Measurements from ENCODE around the gene CCDC88C.

DNA sequence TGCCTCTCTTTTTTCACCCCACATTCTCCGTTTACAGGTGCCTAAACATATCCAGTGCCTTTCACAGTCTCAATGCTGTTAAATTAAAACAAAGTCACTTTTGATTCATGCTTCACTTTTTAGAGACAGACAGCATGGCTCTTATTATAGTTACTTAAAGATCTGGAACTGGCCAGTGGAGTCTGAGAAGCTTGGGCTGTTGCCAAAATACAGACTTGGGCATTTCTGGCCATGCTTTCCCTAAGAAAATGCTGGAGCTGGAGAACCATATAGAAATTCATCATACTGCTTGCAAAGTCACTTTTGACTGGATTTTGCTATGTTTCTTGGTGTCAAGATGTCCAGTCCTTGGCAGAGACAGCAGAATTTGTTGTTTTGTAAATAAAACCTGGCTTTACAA, 161.0 kb downstream of the CCDC88C start:
- no peak for TF ChIP-seq EZH2 (IDR thresholded peaks at IDR 0.05; ENCODE audit: low read length, unreplicated experiment)
- TF ChIP-seq, protein P1, sequence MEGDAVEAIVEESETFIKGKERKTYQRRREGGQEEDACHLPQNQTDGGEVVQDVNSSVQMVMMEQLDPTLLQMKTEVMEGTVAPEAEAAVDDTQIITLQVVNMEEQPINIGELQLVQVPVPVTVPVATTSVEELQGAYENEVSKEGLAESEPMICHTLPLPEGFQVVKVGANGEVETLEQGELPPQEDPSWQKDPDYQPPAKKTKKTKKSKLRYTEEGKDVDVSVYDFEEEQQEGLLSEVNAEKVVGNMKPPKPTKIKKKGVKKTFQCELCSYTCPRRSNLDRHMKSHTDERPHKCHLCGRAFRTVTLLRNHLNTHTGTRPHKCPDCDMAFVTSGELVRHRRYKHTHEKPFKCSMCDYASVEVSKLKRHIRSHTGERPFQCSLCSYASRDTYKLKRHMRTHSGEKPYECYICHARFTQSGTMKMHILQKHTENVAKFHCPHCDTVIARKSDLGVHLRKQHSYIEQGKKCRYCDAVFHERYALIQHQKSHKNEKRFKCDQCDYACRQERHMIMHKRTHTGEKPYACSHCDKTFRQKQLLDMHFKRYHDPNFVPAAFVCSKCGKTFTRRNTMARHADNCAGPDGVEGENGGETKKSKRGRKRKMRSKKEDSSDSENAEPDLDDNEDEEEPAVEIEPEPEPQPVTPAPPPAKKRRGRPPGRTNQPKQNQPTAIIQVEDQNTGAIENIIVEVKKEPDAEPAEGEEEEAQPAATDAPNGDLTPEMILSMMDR (conservative IDR thresholded peaks at IDR 0.05; ENCODE audit: low read depth, low read length), result no peak
- no peak for TF ChIP-seq EZH2phosphoT487 (IDR thresholded peaks at IDR 0.05; ENCODE audit: borderline replicate concordance, low read length)

All from PC-3 (cell line).